GM10847 (cell line): Measurements from ENCODE around the gene PCDHGA2.

Experiments
- POLR2A ChIP-seq: IDR thresholded peaks from 2 replicates; pipeline ENCODE4 v1.6.1; 2011; ENCODE audit not compliant: insufficient read length; ENCODE audit errors: extremely low read depth

PCDHGA2 gene

GRCh38 chr5:141392429-141393198 lies 54.1 kb downstream of the PCDHGA2 start, which contains the start of gene PCDHGA8:
TSS of gene PCDHGA8 (plus strand) at chr5:141392633. CDS start at chr5:141392814, 181 bp downstream.
- TF ChIP-seq POLR2A, result no peak
